AG09309 (cell line): ENCODE data around the gene MALSU1.
A peak's percentile ranks its signal among the peaks of the same experiment; 100 is the strongest.

ENCODE experiments used
- DNase-seq: peaks from one replicate; pipeline ENCODE4 v3.0.0-alpha.2; 2010; ENCODE audit warnings: low read depth
- H3K4me3 ChIP-seq: 2 replicates; pipeline ENCODE4 v1.5.1; 2011; ENCODE audit warnings: mild to moderate bottlenecking, low read depth, low read length, moderate library complexity; ENCODE audit not compliant: control insufficient read depth
- TF ChIP-seq, protein P1 (sequence below): IDR thresholded peaks from 2 replicates; pipeline ENCODE4 v1.5.1; 2011; ENCODE audit warnings: mild to moderate bottlenecking, low read depth, low read length, inconsistent platforms; ENCODE audit not compliant: insufficient read depth, control insufficient read depth; ENCODE audit errors: missing control alignments

The MALSU1 gene

DNA sequence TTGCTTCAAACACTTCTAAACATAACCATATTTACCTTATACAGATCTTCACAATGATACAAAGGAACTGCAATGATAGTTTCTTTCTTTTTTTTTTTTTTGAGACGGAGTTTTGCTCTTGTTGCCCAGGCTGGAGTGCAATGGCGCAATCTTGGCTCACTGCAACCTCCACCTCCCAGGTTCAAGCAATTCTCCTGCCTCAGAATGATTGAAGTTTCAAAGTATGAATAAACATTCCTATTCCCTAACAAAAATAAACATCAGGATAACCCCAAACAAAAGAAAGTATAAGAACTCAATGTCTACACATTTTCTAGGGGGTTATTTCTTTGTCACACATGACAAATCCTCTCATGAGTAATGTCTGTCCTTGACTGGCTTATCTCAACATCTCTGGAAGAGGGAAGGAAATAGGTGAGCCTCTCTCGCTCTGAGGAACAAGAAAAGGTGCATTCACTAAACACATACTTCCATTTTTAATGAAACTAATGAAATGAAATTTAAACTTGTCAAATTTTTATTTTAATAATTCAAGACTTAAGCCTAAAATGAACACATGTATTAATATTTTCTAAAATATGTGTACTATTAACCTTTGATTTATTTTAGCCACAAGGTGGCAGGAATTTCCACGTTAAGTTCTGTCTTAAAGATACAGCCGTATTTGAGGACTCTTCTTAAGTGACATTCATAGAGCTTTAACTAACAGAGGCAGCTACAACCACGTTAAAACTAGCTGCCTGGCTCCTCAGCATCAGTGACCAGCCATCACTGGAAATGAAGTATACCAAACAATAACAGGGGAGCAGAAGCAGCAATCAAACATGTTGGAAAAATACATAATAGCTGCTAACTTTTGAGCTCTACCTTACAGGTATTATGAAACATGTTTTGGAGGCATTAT is 58.3 kb downstream of the MALSU1 start:
- no peak for DNase-seq
- no peak overlapping the region for H3K4me3 ChIP-seq

DNA sequence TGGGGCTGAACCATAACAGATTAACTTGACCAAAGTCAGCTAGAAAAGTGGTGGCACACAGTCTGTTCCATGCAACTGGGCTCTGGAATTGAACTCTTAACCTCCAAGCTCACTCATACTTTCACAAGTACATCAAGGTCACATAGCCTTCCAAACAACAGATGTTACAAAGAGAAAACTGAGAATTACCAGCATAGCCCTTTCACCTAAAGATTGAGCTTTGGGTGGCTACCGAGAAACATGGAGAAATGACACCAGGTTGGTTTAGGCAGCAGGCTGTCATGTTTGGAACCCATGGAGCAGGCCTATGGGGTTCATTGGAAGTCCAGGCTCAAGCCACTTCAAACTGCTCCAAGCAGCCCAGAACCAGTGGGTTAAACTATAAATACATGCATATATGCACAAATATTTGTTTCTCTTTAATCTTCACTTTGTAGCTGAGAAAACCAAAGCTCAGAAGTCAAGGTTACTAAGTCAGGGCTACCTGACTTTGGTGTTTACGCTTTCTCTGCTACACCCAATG is 59.1 kb downstream of the MALSU1 start:
- no peak overlapping the region for H3K4me3 ChIP-seq
- no peak for DNase-seq
- TF ChIP-seq, protein P1, sequence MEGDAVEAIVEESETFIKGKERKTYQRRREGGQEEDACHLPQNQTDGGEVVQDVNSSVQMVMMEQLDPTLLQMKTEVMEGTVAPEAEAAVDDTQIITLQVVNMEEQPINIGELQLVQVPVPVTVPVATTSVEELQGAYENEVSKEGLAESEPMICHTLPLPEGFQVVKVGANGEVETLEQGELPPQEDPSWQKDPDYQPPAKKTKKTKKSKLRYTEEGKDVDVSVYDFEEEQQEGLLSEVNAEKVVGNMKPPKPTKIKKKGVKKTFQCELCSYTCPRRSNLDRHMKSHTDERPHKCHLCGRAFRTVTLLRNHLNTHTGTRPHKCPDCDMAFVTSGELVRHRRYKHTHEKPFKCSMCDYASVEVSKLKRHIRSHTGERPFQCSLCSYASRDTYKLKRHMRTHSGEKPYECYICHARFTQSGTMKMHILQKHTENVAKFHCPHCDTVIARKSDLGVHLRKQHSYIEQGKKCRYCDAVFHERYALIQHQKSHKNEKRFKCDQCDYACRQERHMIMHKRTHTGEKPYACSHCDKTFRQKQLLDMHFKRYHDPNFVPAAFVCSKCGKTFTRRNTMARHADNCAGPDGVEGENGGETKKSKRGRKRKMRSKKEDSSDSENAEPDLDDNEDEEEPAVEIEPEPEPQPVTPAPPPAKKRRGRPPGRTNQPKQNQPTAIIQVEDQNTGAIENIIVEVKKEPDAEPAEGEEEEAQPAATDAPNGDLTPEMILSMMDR, result no peak

More for the DNA sequence above, 58.3 kb downstream of the MALSU1 start:
- TF ChIP-seq, protein P1, result peak; percentile 30
